A549 (cell line): ENCODE data around the gene MYH6.

Source experiments
- CTCF ChIP-seq: fragments of >200 bp; sonication (Bioruptor Twin); formaldehyde crosslinking; IDR thresholded peaks from 3 replicates; pipeline ENCODE4 v1.5.1; 2016
- ELK1 ChIP-seq: fragments of 150-350 bp; IDR thresholded peaks from 2 replicates; pipeline ENCODE4 v1.6.1; 2014; ENCODE audit warnings: low read depth, mild to moderate bottlenecking, low read length
- EP300 ChIP-seq, 2 experiments: fragments of >200 bp; sonication (Bioruptor Twin); formaldehyde crosslinking; IDR thresholded peaks; 2 replicates in 1 of 2; 3 replicates in 1 of 2; pipeline ENCODE4 v1.6.1; 2016 to 2017
- ESRRA ChIP-seq: fragments of 150-350 bp; IDR thresholded peaks from 2 replicates; pipeline ENCODE4 v1.6.1; 2014; ENCODE audit warnings: mild to moderate bottlenecking, low read length, borderline replicate concordance
- FOSL2 ChIP-seq, 2 experiments: fragments of 450-650 bp in 1 of 2; fragments of >200 bp in 1 of 2; sonication (Bioruptor Twin) in 1 of 2; formaldehyde crosslinking; IDR thresholded peaks; 2 replicates each; pipeline versions ENCODE4 v1.5.0 to v1.6.1; 2016 to 2020; ENCODE audit warnings: mild to moderate bottlenecking in 1 of 2, moderate library complexity in 1 of 2
- JUN ChIP-seq, 2 experiments: fragments of >200 bp; sonication (Bioruptor Twin); formaldehyde crosslinking; IDR thresholded peaks; 2 replicates in 1 of 2; 3 replicates in 1 of 2; pipeline ENCODE4 v1.6.1; 2016 to 2017
- JUNB ChIP-seq: fragments of >200 bp; sonication (Bioruptor Twin); formaldehyde crosslinking; IDR thresholded peaks from 2 replicates; pipeline ENCODE4 v1.6.1; 2016
- KDM1A ChIP-seq: fragments of 200-600 bp; sonication (generic); IDR thresholded peaks from 2 replicates; pipeline ENCODE4 v1.6.1; 2016; ENCODE audit warnings: low read depth, mild to moderate bottlenecking
- POLR2A ChIP-seq: IDR thresholded peaks from 2 replicates; pipeline ENCODE4 v1.6.1; 2012; ENCODE audit warnings: mild to moderate bottlenecking, low read length
- RFX5 ChIP-seq: fragments of 450-650 bp; IDR thresholded peaks from 2 replicates; pipeline ENCODE4 v1.7.1; 2014; ENCODE audit warnings: antibody characterized with exemption, mild to moderate bottlenecking, moderate library complexity
- SREBF2 ChIP-seq: fragments of 450-650 bp; IDR thresholded peaks from 2 replicates; pipeline ENCODE4 v1.6.1; 2014; ENCODE audit warnings: mild to moderate bottlenecking, moderate library complexity
- USF2 ChIP-seq: fragments of 450-650 bp; IDR thresholded peaks from 2 replicates; pipeline ENCODE4 v1.6.1; 2014; ENCODE audit warnings: antibody characterized with exemption
- ZSCAN20 ChIP-seq: fragments of 250-450 bp; sonication (Bioruptor Pico); IDR thresholded peaks from 2 replicates; pipeline ENCODE4 v1.8.0; 2022; ENCODE audit warnings: mild to moderate bottlenecking, moderate library complexity
- TF ChIP-seq, protein P1 (sequence below): IDR thresholded peaks from 2 replicates; pipeline ENCODE4 v1.6.1; 2012

- TF ChIP-seq CTCF (no peak), POLR2A (no peak), ESRRA (no peak), JUNB (no peak), EP300 (IDR thresholded peaks at IDR 0.05) (no peak), JUN (IDR thresholded peaks at IDR 0.05) (no peak), USF2 (no peak), RFX5 (no peak), ZSCAN20 (no peak), SREBF2 (no peak), FOSL2 (IDR thresholded peaks at IDR 0.05) (no peak), FOSL2 (CRISPR knock-in tag; IDR thresholded peaks at IDR 0.05) (no peak), ELK1 (no peak), KDM1A (no peak)
- TF ChIP-seq, protein P1, sequence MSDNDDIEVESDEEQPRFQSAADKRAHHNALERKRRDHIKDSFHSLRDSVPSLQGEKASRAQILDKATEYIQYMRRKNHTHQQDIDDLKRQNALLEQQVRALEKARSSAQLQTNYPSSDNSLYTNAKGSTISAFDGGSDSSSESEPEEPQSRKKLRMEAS = no peak
These were observed 8.7 kb upstream of the MYH6 start for GRCh38 chr14:23416801-23417200.
